Measurements from ENCODE around the gene ANKS1A.

The ANKS1A gene

GRCh38 chr6:35041086-35041861, 152.2 kb downstream of the ANKS1A start:
- no peak for DNase-seq (ENCODE audit: low read depth in 2 of 2)

GRCh38 chr6:35042031-35042815, 153.2 kb downstream of the ANKS1A start:
- no peak for DNase-seq (ENCODE audit: low read depth in 2 of 2)

- DNase-seq (ENCODE audit: low read depth in 2 of 2), result no peak
Observed at GRCh38 chr6:35043381-35044130, 154.5 kb downstream of the ANKS1A start.

GRCh38 chr6:35044145-35044745, 155.2 kb downstream of the ANKS1A start:
- DNase-seq (ENCODE audit: low read depth in 2 of 2), result no peak

GRCh38 chr6:35044761-35045421, 155.8 kb downstream of the ANKS1A start:
- no peak for DNase-seq (ENCODE audit: low read depth in 2 of 2)

GRCh38 chr6:35046103-35046502, 157.0 kb downstream of the ANKS1A start:
- no peak for DNase-seq (ENCODE audit: low read depth in 2 of 2)

- no peak for DNase-seq (ENCODE audit: low read depth in 2 of 2)
Observed at GRCh38 chr6:35046862-35047261, 157.8 kb downstream of the ANKS1A start.

GRCh38 chr6:35047265-35048011, 158.4 kb downstream of the ANKS1A start:
- DNase-seq (ENCODE audit: low read depth in 2 of 2), result no peak

GRCh38 chr6:35048031-35048613, 159.1 kb downstream of the ANKS1A start:
- DNase-seq (ENCODE audit: low read depth in 2 of 2), result no peak

GRCh38 chr6:35048631-35049083, 159.6 kb downstream of the ANKS1A start:
- no peak for DNase-seq (ENCODE audit: low read depth in 2 of 2)

GRCh38 chr6:35049156-35049735, 160.2 kb downstream of the ANKS1A start:
- no peak for DNase-seq (ENCODE audit: low read depth in 2 of 2)

- no peak for DNase-seq (ENCODE audit: low read depth in 2 of 2)
Observed at GRCh38 chr6:35049900-35050756, 161.1 kb downstream of the ANKS1A start.

- no peak for DNase-seq (ENCODE audit: low read depth in 2 of 2)
Observed at GRCh38 chr6:35050757-35051330, 161.8 kb downstream of the ANKS1A start.

- no peak for DNase-seq (ENCODE audit: low read depth in 2 of 2)
Observed at GRCh38 chr6:35051396-35051795, 162.3 kb downstream of the ANKS1A start.

GRCh38 chr6:35051997-35052583, 163.0 kb downstream of the ANKS1A start:
- DNase-seq (ENCODE audit: low read depth in 2 of 2), result no peak

- DNase-seq (ENCODE audit: low read depth in 2 of 2), result no peak
Observed at GRCh38 chr6:35052694-35053565, 163.9 kb downstream of the ANKS1A start.

- DNase-seq (ENCODE audit: low read depth in 2 of 2), result no peak
Observed at GRCh38 chr6:35053701-35054100, 164.6 kb downstream of the ANKS1A start.

All from activated CD8-positive, alpha-beta memory T cell treated with anti-CD3 and anti-CD28 coated beads for 4 hours (primary cell).